BE2C (cell line): ENCODE measurements around the gene SPI1.
"Not testable (repeated sequence)": the region's sequence is repeated elsewhere in the genome, so short reads cannot be mapped to it uniquely, and the experiment has no call there.

Source experiments
- DNase-seq: peaks from one replicate; pipeline ENCODE4 v3.0.0-alpha.2; 2020
- H3K27me3 ChIP-seq: fragments of 250-450 bp; sonication (Bioruptor Pico); 2 replicates; pipeline ENCODE4 v1.5.1; 2020; ENCODE audit warnings: mild to moderate bottlenecking
- H3K36me3 ChIP-seq: fragments of 250-450 bp; sonication (Bioruptor Pico); 2 replicates; pipeline ENCODE4 v1.5.1; 2020; ENCODE audit warnings: mild to moderate bottlenecking
- H3K4me1 ChIP-seq: fragments of 250-450 bp; sonication (Bioruptor Pico); 2 replicates; pipeline ENCODE4 v1.5.1; 2020
- H3K4me3 ChIP-seq: 2 replicates; pipeline ENCODE4 v1.5.1; 2011; ENCODE audit warnings: low read depth, low read length
- H3K9me3 ChIP-seq: fragments of 250-450 bp; sonication (Bioruptor Pico); 2 replicates; pipeline ENCODE4 v1.5.1; 2020
- CTCF ChIP-seq: IDR thresholded peaks from 2 replicates; pipeline ENCODE4 v1.5.1; 2012; ENCODE audit warnings: mild to moderate bottlenecking, low read depth, low read length

SPI1 gene

GRCh38 chr11:47325271-47326041 lies 52.9 kb downstream of the SPI1 start:
- H3K36me3 ChIP-seq, result no peaks in the 10 kb centered on the region; the same call in 1 of the 2 replicates
- no peak for TF ChIP-seq CTCF
- H3K4me3 ChIP-seq, result no peak overlapping the region
- no peaks in the 10 kb centered on the region for H3K27me3 ChIP-seq
- no peak for DNase-seq
- no peaks in the 10 kb centered on the region for H3K9me3 ChIP-seq
- no peaks in the 10 kb centered on the region for H3K4me1 ChIP-seq

GRCh38 chr11:47324520-47324919 lies 53.8 kb downstream of the SPI1 start:
- no peaks in the 10 kb centered on the region; the same call in 1 of the 2 replicates for H3K36me3 ChIP-seq
- H3K4me1 ChIP-seq, result no peaks in the 10 kb centered on the region
- no peak for TF ChIP-seq CTCF
- no peaks in the 10 kb centered on the region for H3K27me3 ChIP-seq
- H3K9me3 ChIP-seq, result no peaks in the 10 kb centered on the region
- DNase-seq, result no peak
- no peak overlapping the region for H3K4me3 ChIP-seq

GRCh38 chr11:47318166-47318565 lies 60.2 kb downstream of the SPI1 start:
- Histone ChIP-seq H3K9me3 (no peaks in the 10 kb centered on the region), H3K27me3 (no peaks in the 10 kb centered on the region), H3K36me3 (no peaks in the 10 kb centered on the region; the same call in 1 of the 2 replicates), H3K4me1 (no peaks in the 10 kb centered on the region), H3K4me3 (no peak overlapping the region)
- TF ChIP-seq CTCF, result no peak
- DNase-seq, result no peak

GRCh38 chr11:47317064-47317828 lies 61.1 kb downstream of the SPI1 start:
- Histone ChIP-seq H3K4me1 (no peaks in the 10 kb centered on the region), H3K4me3 (no peak overlapping the region), H3K9me3 (no peaks in the 10 kb centered on the region), H3K27me3 (no peaks in the 10 kb centered on the region), H3K36me3 (no peaks in the 10 kb centered on the region; the same call in 1 of the 2 replicates)
- TF ChIP-seq CTCF, result no peak
- no peak for DNase-seq

- not testable (repeated sequence) for DNase-seq, H3K9me3 ChIP-seq, H3K27me3 ChIP-seq, H3K4me3 ChIP-seq, H3K4me1 ChIP-seq, H3K36me3 ChIP-seq
Measured at GRCh38 chr11:47316501-47316900, 61.8 kb downstream of the SPI1 start.

GRCh38 chr11:47314992-47315391 lies 63.4 kb downstream of the SPI1 start:
- H3K4me3 ChIP-seq, result no peak overlapping the region
- H3K4me1 ChIP-seq, result no peaks in the 10 kb centered on the region
- no peak for DNase-seq
- H3K9me3 ChIP-seq, result no peaks in the 10 kb centered on the region
- no peaks in the 10 kb centered on the region for H3K27me3 ChIP-seq
- no peak for TF ChIP-seq CTCF
- H3K36me3 ChIP-seq, result no peaks in the 10 kb centered on the region; the same call in 1 of the 2 replicates
